ENCODE measurements around the gene LAMTOR1. TPM values are rescaled to one million over a fixed set of nuclear protein-coding genes. Genes with fewer than 3 reads are reported as not detected.
A peak's percentile ranks its signal among the peaks of the same experiment; 100 is the strongest.

The LAMTOR1 gene
- total RNA-seq, 2 experiments from 2014 or later, result 50.7 to 52.2 TPM

- ChIA-PET CTCF (interaction anchor here (0.6 to 2.0 kb wide), 7 partner anchors 9 to 209 kb away, joined by 3 to 12 read pairs (median 6); partner anchors contain the start of gene TOMT), POLR2A (interaction anchor here (0.6 to 1.5 kb wide), 3 partner anchors 23 to 50 kb away, joined by 3 to 4 read pairs (median 4); partner anchors contain the start of gene ANAPC15)
- Mint-ChIP-seq H3K4me3 (peak overlapping the region; percentile 91), H3K36me3 (ENCODE audit: low read depth) (peaks cover 6% of the 10 kb centered on the region), H3K27me3 (no peaks in the 10 kb centered on the region), H3K27ac (peak overlapping the region; percentile 94), H3K4me1 (peaks cover 36% of the 10 kb centered on the region), H3K9me3 (ENCODE audit: low read depth) (no peaks in the 10 kb centered on the region)
- DNase-seq (no peak), ATAC-seq (no peak)
- intact Hi-C loops (cut with DNase I, micrococcal nuclease), result loop anchor here (2.0 kb wide), 3 partner anchors 41 to 1517 kb away; partner anchors contain the start of gene FAM168A (in 1 of the 2)
Observed at GRCh38 chr11:72081821-72082453, 21.2 kb downstream of the LAMTOR1 start.

GRCh38 chr11:72081184-72081644, 21.9 kb downstream of the LAMTOR1 start:
- ChIA-PET POLR2A (interaction anchor here (0.6 to 1.5 kb wide), 4 partner anchors 22 to 153 kb away, joined by 3 to 4 read pairs (median 4); partner anchors contain the start of genes ANAPC15 and XNDC1N), CTCF (interaction anchor here (0.9 to 2.0 kb wide), 6 partner anchors 9 to 55 kb away, joined by 5 to 12 read pairs (median 6); partner anchors contain the start of gene TOMT)
- ATAC-seq, result no peak

GRCh38 chr11:72080326-72081183, 22.5 kb downstream of the LAMTOR1 start, which contains the start of the genes LRRC51 and NUMA1:
Gene LRRC51 (plus strand): TSS chr11:72080850. CDS start chr11:72089084, 8,234 bp downstream.
Gene NUMA1 (minus strand): TSS chr11:72080542. CDS start chr11:72035943, 44,599 bp downstream.
- Mint-ChIP-seq H3K27me3 (no peaks in the 10 kb centered on the region), H3K4me3 (peak within 1 kb of the TSS; percentile 91), H3K36me3 (ENCODE audit: low read depth) (peaks cover 10% of the 10 kb centered on the region), H3K4me1 (peaks cover 37% of the 10 kb centered on the region), H3K27ac (peak within 1 kb of the TSS; percentile 94), H3K9me3 (ENCODE audit: low read depth) (no peaks in the 10 kb centered on the region)
- ChIA-PET CTCF (interaction anchor here (1.2 to 2.0 kb wide), 3 partner anchors 17 to 28 kb away, joined by 3 to 10 read pairs (median 5); partner anchors contain the start of gene TOMT), POLR2A (interaction anchor here (0.6 to 0.9 kb wide), 2 partner anchors 32 to 152 kb away, joined by 4 to 8 read pairs; partner anchors contain the start of genes ANAPC15 and XNDC1N)
- intact Hi-C loops (cut with DNase I, micrococcal nuclease), result loop anchor here (1.0 to 2.0 kb wide), 13 partner anchors 23 to 1699 kb away; partner anchors contain the start of genes ANAPC15 (in 2 of the 2), CLPB (in 2 of the 2), LAMTOR1 (in 2 of the 2) and ATG16L2 (in 1 of the 2)
- ATAC-seq, result peak; percentile 96
- peak; percentile 100 for DNase-seq

More at GRCh38 chr11:72081184-72081644, 21.9 kb downstream of the LAMTOR1 start:
- Mint-ChIP-seq H3K9me3 (ENCODE audit: low read depth) (no peaks in the 10 kb centered on the region), H3K36me3 (ENCODE audit: low read depth) (peaks cover 7% of the 10 kb centered on the region), H3K4me3 (peak overlapping the region; percentile 91), H3K4me1 (peaks cover 37% of the 10 kb centered on the region), H3K27ac (peak overlapping the region; percentile 94), H3K27me3 (no peaks in the 10 kb centered on the region)
- intact Hi-C loops (cut with DNase I, micrococcal nuclease), result loop anchor here (2.0 kb wide), 3 partner anchors 40 to 1518 kb away; partner anchors contain the start of gene FAM168A (in 1 of the 2)
- DNase-seq, result no peak

- CTCF ChIA-PET, result interaction anchor here (1.2 to 2.5 kb wide), 5 partner anchors 11 to 54 kb away, joined by 3 to 12 read pairs (median 5); no protein-coding TSS in a partner anchor
- POLR2A ChIA-PET, result interaction anchor here (0.9 kb wide), 1 partner anchor 32 kb away, joined by 8 read pairs; the partner anchor contains the start of gene ANAPC15
- Mint-ChIP-seq H3K27me3 (no peaks in the 10 kb centered on the region), H3K9me3 (ENCODE audit: low read depth) (no peaks in the 10 kb centered on the region), H3K36me3 (ENCODE audit: low read depth) (peaks cover 11% of the 10 kb centered on the region), H3K27ac (peak overlapping the region; percentile 94), H3K4me3 (peak overlapping the region; percentile 91), H3K4me1 (peaks cover 37% of the 10 kb centered on the region)
- DNase-seq (peak; percentile 20), ATAC-seq (no peak)
- intact Hi-C loops (cut with DNase I, micrococcal nuclease), result loop anchor here (1.0 to 2.0 kb wide), 13 partner anchors 23 to 1699 kb away; partner anchors contain the start of genes ANAPC15 (in 2 of the 2), CLPB (in 2 of the 2), LAMTOR1 (in 2 of the 2) and ATG16L2 (in 1 of the 2)
Observed at GRCh38 chr11:72079819-72080325, 23.2 kb downstream of the LAMTOR1 start.

- Mint-ChIP-seq H3K27ac (peak overlapping the region; percentile 10), H3K4me1 (peaks cover 37% of the 10 kb centered on the region), H3K9me3 (ENCODE audit: low read depth) (no peaks in the 10 kb centered on the region), H3K36me3 (ENCODE audit: low read depth) (peaks cover 12% of the 10 kb centered on the region), H3K27me3 (no peaks in the 10 kb centered on the region), H3K4me3 (peak overlapping the region; percentile 91)
- ChIA-PET CTCF (interaction anchor here (1.0 to 2.5 kb wide), 7 partner anchors 12 to 53 kb away, joined by 3 to 12 read pairs (median 5); no protein-coding TSS in a partner anchor), POLR2A (interaction anchor here (1.2 to 1.4 kb wide), 4 partner anchors 23 to 40 kb away, joined by 3 to 7 read pairs (median 4); no protein-coding TSS in a partner anchor)
- no peak for DNase-seq
- ATAC-seq, result no peak
- intact Hi-C loops (cut with DNase I, micrococcal nuclease), result no loop called here
Observed at GRCh38 chr11:72078477-72078876, 24.6 kb downstream of the LAMTOR1 start.

- no peak overlapping the region for H3K27ac Mint-ChIP-seq
- intact Hi-C loops (cut with DNase I, micrococcal nuclease), result no loop called here
- no peak overlapping the region for H3K4me3 Mint-ChIP-seq
- H3K9me3 Mint-ChIP-seq (ENCODE audit: low read depth), result no peaks in the 10 kb centered on the region
- H3K4me1 Mint-ChIP-seq, result peaks cover 39% of the 10 kb centered on the region
- DNase-seq (no peak), ATAC-seq (no peak)
- peaks cover 14% of the 10 kb centered on the region for H3K36me3 Mint-ChIP-seq (ENCODE audit: low read depth)
- POLR2A ChIA-PET, result no interaction called here
- H3K27me3 Mint-ChIP-seq, result no peaks in the 10 kb centered on the region
- CTCF ChIA-PET, result interaction anchor here (0.7 to 1.8 kb wide), 4 partner anchors 15 to 50 kb away, joined by 3 to 4 read pairs (median 4); no protein-coding TSS in a partner anchor
Observed at GRCh38 chr11:72075756-72076155, 27.3 kb downstream of the LAMTOR1 start.

- no peak for DNase-seq
- Mint-ChIP-seq H3K4me3 (no peak overlapping the region), H3K9me3 (ENCODE audit: low read depth) (no peaks in the 10 kb centered on the region), H3K4me1 (peaks cover 42% of the 10 kb centered on the region), H3K27ac (no peak overlapping the region), H3K36me3 (ENCODE audit: low read depth) (peaks cover 13% of the 10 kb centered on the region), H3K27me3 (no peaks in the 10 kb centered on the region)
- intact Hi-C loops (cut with DNase I, micrococcal nuclease), result no loop called here
- ChIA-PET CTCF (interaction anchor here (0.7 to 1.8 kb wide), 4 partner anchors 16 to 50 kb away, joined by 3 to 4 read pairs (median 4); no protein-coding TSS in a partner anchor), POLR2A (interaction anchor here (0.5 to 1.2 kb wide), 2 partner anchors 9 to 148 kb away, joined by 3 to 4 read pairs; no protein-coding TSS in a partner anchor)
- ATAC-seq, result no peak
Observed at GRCh38 chr11:72075109-72075508, 28.0 kb downstream of the LAMTOR1 start.

- intact Hi-C loops (cut with DNase I, micrococcal nuclease), result no loop called here
- ATAC-seq (peak; percentile 62), DNase-seq (peak; percentile 17)
- H3K4me1 Mint-ChIP-seq, result peaks cover 51% of the 10 kb centered on the region
- peaks cover 28% of the 10 kb centered on the region for H3K36me3 Mint-ChIP-seq (ENCODE audit: low read depth)
- no peaks in the 10 kb centered on the region for H3K9me3 Mint-ChIP-seq (ENCODE audit: low read depth)
- ChIA-PET CTCF (interaction anchor here (1.2 kb wide), 1 partner anchor 17 kb away, joined by 3 read pairs; no protein-coding TSS in a partner anchor), POLR2A (no interaction called here)
- H3K4me3 Mint-ChIP-seq, result no peak overlapping the region
- H3K27ac Mint-ChIP-seq, result peak overlapping the region; percentile 19
- H3K27me3 Mint-ChIP-seq, result no peaks in the 10 kb centered on the region
Observed at GRCh38 chr11:72072348-72072747, 30.7 kb downstream of the LAMTOR1 start.

- Mint-ChIP-seq H3K9me3 (ENCODE audit: low read depth) (no peaks in the 10 kb centered on the region), H3K4me1 (peaks cover 46% of the 10 kb centered on the region), H3K27ac (no peak overlapping the region), H3K4me3 (no peak overlapping the region), H3K36me3 (ENCODE audit: low read depth) (peaks cover 24% of the 10 kb centered on the region), H3K27me3 (no peaks in the 10 kb centered on the region)
- ChIA-PET POLR2A (no interaction called here), CTCF (no interaction called here)
- ATAC-seq (no peak), DNase-seq (no peak)
- intact Hi-C loops (cut with DNase I, micrococcal nuclease), result no loop called here
Observed at GRCh38 chr11:72070491-72070890, 32.6 kb downstream of the LAMTOR1 start.

- DNase-seq (peak; percentile 22), ATAC-seq (peak; percentile 65)
- ChIA-PET CTCF (no interaction called here), POLR2A (no interaction called here)
- H3K4me1 Mint-ChIP-seq, result peaks cover 46% of the 10 kb centered on the region
- H3K27ac Mint-ChIP-seq, result peak overlapping the region; percentile 35
- no peaks in the 10 kb centered on the region for H3K27me3 Mint-ChIP-seq
- H3K4me3 Mint-ChIP-seq, result no peak overlapping the region
- H3K36me3 Mint-ChIP-seq (ENCODE audit: low read depth), result peaks cover 24% of the 10 kb centered on the region
- intact Hi-C loops (cut with DNase I, micrococcal nuclease), result no loop called here
- H3K9me3 Mint-ChIP-seq (ENCODE audit: low read depth), result no peaks in the 10 kb centered on the region
Observed at GRCh38 chr11:72069787-72070251, 33.3 kb downstream of the LAMTOR1 start.

All from activated CD4-positive, alpha-beta T cell treated with anti-CD3 and anti-CD28 coated beads for 36 hours (primary cell).